HG03095 (cell line): ENCODE results near the gene DOCK3.

Experiments used
- ATAC-seq: cut with Tn5 transposase; IDR thresholded peaks from one replicate; pipeline ENCODE4 v1.9.1; 2021; ENCODE audit warnings: moderate library complexity; ENCODE audit not compliant: unreplicated experiment

The DOCK3 gene

GRCh38 chr3:51393134-51393495 is 718.4 kb downstream of the DOCK3 start:
- no peak for ATAC-seq

DNA sequence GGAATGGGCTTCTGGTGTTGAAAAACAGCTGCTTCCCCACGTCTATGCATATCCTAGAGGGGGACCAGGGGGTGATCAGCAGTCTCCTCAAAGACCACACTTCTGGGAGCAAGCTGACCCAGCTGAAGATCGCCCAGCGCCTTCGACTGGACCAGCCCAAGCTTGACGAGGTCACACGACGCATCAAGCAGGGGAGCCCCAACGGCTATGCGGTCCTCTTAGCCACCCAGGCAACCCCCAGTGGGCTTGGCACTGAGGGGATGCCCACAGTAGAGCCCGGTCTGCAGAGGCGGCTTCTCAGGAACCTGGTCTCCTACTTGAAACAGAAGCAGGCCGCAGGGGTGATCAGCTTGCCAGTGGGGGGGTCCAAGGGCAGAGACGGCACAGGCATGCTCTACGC is 718.8 kb downstream of the DOCK3 start:
- no peak for ATAC-seq

- ATAC-seq: no peak
These were observed 719.8 kb downstream of the DOCK3 start for GRCh38 chr3:51394541-51394940.

- ATAC-seq: no peak
These were observed 720.9 kb downstream of the DOCK3 start for GRCh38 chr3:51395493-51396213.

DNA sequence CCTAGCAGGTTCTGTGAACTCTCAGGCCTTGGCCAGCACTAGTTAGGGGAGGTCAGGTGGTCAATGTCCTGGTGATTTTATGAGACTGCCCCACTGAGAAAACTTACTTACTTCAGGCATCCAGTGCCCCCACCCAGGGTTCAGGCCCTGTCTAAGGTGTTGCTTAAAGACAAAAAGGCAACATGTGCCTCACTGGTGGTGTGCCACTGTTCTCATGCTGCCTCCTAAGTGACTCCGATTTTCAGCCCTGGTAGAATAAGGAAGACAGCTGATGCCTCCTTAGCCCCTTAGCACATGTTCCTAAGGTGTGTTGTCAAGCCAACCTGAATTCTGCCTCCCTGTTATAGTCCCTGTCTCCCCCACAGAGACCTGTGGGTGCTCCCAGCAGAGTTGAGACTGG is 721.7 kb downstream of the DOCK3 start:
- no peak for ATAC-seq

GRCh38 chr3:51397392-51397791 is 722.7 kb downstream of the DOCK3 start:
- no peak for ATAC-seq

GRCh38 chr3:51398595-51399310 is 724.0 kb downstream of the DOCK3 start:
- ATAC-seq: no peak

GRCh38 chr3:51400166-51400565 is 725.4 kb downstream of the DOCK3 start:
- no peak for ATAC-seq

- ATAC-seq: no peak
These were observed 727.0 kb downstream of the DOCK3 start for GRCh38 chr3:51401735-51402134.

- no peak for ATAC-seq
These were observed 728.9 kb downstream of the DOCK3 start for GRCh38 chr3:51403675-51404074.

DNA sequence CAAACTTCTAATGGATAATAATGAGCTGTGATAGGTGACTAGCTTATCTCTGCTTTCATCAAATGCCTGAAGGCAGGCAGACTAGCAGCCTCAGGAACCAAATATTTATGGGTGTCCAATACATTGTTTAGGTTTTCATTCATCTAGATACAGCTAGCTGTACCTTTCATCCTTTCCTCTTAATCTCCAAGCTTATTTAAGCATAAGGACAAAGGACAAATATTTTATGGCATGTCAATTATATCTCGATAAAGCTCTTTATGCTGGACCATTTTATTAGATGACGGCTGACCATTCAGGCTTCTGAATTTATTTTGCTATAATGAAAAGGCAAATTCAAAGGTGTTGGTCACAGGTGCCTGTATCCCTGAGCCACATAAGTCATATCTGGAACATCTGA is 733.3 kb downstream of the DOCK3 start:
- ATAC-seq: no peak

GRCh38 chr3:51408813-51409212 is 734.1 kb downstream of the DOCK3 start:
- ATAC-seq: no peak

DNA sequence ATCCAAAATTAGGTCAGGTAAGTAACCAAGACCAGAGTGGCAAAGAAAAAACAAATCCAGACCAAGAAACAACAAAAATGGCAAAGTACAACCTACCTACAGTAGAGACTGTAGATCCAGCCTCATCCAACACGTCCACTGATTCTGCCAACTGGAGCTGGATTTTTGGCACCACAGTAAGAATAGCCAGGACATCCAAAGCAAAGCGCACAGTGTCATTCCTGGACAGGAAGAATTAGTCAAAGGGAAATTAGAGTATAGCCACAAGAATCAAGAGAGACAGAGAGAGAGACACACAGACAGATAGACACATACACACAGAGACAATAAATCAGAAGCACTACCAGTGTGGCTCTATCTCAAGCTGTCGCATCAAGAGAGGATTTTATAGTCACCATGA is 747.5 kb downstream of the DOCK3 start:
- ATAC-seq: no peak

- ATAC-seq: no peak
These were observed 752.2 kb downstream of the DOCK3 start for GRCh38 chr3:51426921-51427320.

- no peak for ATAC-seq
These were observed 754.4 kb downstream of the DOCK3 start for GRCh38 chr3:51429138-51429537.
